COLO668 (cell line): Measurements from ENCODE around the gene MIB2.
"Not testable (repeated sequence)": the region's sequence is repeated elsewhere in the genome, so short reads cannot be mapped to it uniquely, and the experiment has no call there.

ENCODE experiments used
- DNase-seq: peaks from one replicate; lab custom pipeline; 2025; ENCODE audit not compliant: unreplicated experiment; lab: John Stamatoyannopoulos, UW

Gene MIB2

DNA sequence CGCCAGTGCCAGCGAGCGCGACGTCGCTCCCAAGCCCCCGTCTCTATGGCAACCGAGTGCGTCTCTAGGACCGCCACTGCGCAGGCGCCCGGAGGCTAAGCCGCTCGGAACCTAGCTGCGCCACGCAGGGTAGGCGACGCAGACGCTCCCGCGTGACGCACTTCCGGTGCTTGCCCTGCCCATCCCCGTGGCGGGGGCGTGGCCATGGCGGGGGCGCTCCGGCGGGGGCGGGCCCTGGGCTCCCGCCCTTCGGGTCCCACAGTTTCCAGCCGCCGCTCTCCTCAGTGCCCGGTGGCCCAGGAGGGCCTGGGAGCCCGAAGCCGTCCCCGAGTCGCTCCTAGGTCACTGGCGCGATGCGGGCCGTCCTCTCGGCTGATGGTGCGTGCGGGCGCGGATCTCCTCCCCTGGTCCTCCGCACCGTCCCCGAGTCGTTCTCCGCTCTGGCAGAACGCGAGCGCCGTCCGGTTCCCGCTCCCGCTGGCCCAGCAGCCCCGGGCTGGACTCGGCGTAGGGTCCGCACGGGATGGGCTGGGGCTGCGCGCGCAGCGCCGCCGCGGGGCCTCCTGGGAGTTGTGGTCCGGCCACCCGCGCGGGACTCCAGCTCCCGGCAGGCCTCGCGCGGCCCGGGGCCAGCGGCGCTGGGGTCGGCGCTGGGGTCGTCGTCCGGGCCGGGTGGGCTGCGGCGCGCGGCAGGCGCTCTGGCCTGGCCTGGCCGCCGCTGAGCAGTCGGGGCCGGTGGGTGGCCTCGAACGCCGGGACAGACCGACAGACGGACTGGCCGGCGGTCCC lies at the start of gene MIB2:
Gene MIB2 (plus strand): TSS at position 245 of the 789 bp plus-strand sequence. CDS start 7,953 bp downstream, outside the sequence.
- peak; percentile 100 for DNase-seq

DNA sequence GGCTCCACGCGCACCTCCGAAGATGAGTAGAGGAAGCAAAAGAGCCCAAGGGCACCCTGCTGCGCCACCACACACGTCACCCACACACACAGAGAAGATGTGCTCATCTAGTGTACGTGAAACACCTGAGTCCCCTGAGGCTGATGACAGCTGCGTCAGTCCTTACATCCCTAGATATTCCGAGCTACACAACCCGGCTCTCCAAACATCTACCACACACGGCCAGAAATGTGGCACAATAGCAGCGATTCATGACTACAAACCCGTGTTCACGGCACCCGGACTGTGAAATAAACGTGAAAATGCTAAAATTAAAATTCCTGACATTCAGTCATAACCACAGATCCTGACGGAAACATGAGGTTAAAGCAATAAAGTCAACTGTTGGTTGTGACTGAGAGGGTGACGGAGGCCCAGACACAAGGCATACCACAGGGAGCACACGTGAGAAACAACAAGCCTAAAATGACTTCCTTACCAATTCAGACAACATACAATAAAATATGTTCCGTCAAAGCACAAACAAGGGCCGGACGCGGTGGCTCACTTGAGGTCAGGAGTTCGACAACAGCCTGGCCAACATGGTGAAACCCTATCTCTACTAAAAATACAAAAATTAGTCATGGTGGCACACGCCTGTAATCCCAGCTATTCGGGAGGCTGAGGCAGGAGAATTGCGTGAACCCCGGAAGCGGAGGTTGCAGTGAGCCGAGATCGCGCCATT lies 48.0 kb upstream of the MIB2 start:
- no peak for DNase-seq

DNA sequence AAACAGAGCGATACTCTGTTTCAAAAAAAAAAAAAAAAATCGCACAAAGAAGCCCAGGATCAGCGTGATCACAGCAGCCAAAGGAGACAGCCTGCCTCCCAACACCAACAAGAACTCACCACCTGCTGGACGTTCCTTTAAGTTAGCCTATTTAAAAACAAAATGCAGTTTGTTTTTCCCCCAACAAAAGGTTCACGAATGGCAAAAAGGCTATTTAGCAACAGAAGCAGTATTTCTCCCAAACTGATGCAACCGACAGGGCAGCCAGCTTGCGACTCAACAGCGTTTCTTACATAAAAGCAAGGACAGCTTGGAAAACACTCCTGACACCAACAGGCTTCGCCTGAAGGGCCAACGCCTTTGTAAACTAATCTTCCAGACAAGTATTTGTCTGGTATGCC lies 47.4 kb upstream of the MIB2 start:
- DNase-seq, result no peak

GRCh38 chr1:1569341-1569740 lies 46.0 kb upstream of the MIB2 start:
- DNase-seq, result no peak

- peak; percentile 97 for DNase-seq
Measured at GRCh38 chr1:1573843-1574720, 41.2 kb upstream of the MIB2 start.

DNA sequence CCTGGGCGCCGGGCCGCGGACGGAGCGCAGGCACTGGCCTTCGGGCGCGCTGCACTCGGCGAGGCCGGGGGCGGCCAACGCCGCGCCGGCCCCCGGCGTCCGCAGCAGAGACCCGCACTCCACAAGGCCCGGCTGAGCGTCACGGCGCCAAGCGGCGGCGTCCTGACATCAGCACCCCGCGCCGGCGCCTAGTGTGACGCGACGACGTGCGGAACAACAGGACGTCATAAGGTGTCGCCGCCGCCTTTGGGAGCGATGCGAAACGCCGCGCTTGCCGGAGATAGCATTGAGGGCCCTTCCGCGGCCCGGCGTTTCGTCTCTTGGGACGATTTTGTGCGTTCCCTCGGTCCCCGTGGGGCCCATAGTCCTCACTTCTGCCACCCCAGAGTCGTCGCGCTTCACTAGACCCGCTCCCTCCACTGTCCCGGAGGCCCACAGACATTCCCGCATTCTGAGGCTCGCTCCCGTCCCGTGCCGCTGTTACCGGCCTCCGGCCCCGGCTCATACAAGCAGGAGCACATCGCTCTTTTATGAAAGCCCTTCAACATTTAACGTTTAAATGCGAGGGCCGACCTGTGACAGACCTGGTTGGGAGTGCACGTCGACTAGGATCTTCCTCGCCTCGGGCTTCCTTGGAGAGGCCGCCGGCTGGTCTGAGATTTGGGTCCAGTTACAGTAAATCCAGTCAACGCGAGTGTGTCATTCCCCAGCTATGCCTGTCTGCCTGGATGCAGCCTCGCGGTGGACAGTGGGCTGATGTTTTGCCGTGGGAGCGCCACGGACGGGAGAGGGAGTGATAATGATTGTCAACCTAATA lies 40.4 kb upstream of the MIB2 start, which contains the start of gene SSU72:
Gene SSU72 (minus strand): TSS at position 143 of the 817 bp plus-strand sequence. CDS start 306 bp downstream, outside the sequence.
- peak; percentile 99 for DNase-seq

GRCh38 chr1:1577367-1578011 lies 37.8 kb upstream of the MIB2 start:
- DNase-seq, result peak; percentile 71

GRCh38 chr1:1578371-1578940 lies 36.8 kb upstream of the MIB2 start:
- peak; percentile 39 for DNase-seq

DNA sequence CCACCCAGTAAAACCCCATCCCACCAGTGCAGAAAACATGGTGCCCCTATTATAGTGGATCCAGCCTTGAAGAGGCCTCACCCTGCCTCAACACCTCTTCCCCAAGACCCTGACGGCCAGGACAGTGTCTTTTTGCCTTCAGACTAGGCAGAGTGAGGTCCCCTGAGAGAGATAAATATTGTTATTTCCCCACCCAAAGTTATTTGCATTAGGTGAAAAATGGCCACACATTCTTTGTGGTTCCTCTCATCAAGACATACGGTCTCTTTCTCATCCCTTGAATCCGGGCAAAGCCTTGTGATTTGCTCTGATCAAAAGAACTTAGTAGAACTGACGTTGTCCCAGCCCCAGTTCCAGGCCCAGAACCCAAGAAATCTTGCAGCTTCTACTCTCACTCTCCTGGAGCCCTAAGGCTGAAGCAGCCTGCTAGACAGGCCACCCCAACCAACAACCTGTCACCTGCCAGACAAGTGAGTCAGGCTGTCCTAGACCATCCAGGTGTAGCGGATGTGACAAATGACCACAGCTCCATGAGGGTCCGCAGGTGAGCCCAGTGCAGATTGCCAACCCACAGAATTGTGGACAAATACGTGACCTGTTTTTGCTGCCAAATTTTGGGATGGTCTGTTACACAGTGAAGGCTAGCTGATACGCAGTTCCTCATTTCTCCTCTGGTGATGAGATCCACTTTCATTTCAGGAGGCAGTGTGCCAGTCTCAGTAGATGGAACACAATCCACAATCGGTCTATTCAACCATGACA lies 32.5 kb upstream of the MIB2 start:
- DNase-seq, result no peak

- no peak for DNase-seq
Measured at GRCh38 chr1:1583347-1584010, 31.8 kb upstream of the MIB2 start.

DNA sequence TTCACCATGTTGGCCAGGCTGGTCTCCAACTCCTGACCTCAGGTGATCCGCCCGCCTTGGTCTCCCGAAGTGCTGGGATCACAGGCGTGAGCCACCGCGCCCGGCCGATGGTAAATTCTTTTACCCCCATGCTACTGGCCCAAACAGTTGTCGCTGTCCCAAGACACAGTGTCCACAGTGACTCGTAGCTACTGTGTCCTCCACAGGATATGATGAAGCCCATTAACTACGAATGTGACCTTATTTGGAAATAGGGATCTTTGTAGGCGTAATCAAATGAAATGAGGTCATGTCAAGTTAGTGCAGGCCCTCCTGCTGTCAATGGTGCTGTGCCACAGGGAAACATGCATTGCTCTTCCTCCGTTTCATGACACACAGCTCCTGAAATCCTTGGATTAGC lies 23.8 kb upstream of the MIB2 start:
- no peak for DNase-seq

DNA sequence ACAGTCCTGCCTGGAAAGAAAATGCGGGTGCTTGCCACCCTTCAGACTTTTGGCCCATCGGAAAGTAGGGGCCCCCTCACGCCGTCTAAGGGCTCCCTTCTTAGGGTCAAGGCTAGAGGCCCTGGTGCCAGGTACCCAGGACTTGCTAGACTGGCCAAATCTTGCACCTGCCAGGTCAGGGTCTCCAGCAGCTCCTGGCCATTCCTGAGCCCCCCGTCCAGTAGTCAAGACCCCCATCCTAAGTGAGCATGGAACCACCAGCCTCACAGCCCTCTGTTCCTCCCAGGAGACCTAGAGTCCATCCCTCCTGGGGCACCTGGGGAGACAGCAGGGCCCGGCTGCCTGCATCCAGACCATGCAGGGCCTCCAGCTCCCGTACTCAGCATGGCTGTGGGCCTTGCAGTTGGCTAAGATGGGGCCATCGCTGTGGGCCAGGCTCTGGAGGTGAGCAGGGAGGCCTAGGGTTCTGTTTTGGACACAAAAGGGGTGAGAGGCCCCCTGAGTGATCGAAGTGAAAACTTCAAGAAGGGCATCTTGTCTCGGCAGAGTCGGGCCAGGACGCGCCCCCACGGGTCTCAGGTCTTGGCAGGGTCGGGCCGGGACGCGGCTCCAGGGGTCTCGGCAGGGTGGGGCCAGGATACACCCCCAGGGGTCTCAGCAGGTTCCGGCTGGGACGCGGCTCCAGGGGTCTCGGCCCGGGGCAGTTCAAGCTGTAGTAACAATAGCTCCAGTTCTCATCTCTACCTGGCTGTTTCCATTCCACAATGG lies 21.3 kb upstream of the MIB2 start:
- DNase-seq, result no peak

GRCh38 chr1:1594602-1595260 lies 20.6 kb upstream of the MIB2 start:
- peak; percentile 91 for DNase-seq

GRCh38 chr1:1595341-1595740 lies 20.0 kb upstream of the MIB2 start:
- not testable (repeated sequence) for DNase-seq

GRCh38 chr1:1596493-1597274 lies 18.6 kb upstream of the MIB2 start:
- no peak for DNase-seq

- peak; percentile 59 for DNase-seq
Measured at GRCh38 chr1:1597275-1597930, 17.9 kb upstream of the MIB2 start.
